ENCODE measurements around the gene ABCG8.

Gene ABCG8

GRCh38 chr2:43845181-43845580 is 6.4 kb downstream of the ABCG8 start:
- H3K4me3 ChIP-seq (ENCODE audit: low read depth, low read length) = no peak overlapping the region
- TF ChIP-seq CTCF (IDR thresholded peaks at IDR 0.05; ENCODE audit: borderline replicate concordance, insufficient read depth, low read depth, low read length) = no peak

- no peak overlapping the region for H3K4me3 ChIP-seq (ENCODE audit: low read depth, low read length)
- no peak for TF ChIP-seq CTCF (IDR thresholded peaks at IDR 0.05; ENCODE audit: borderline replicate concordance, insufficient read depth, low read depth, low read length)
Measured at GRCh38 chr2:43846140-43846793, 7.5 kb downstream of the ABCG8 start.

GRCh38 chr2:43848214-43848613 is 9.4 kb downstream of the ABCG8 start:
- no peak overlapping the region for H3K4me3 ChIP-seq (ENCODE audit: low read depth, low read length)
- no peak for TF ChIP-seq CTCF (IDR thresholded peaks at IDR 0.05; ENCODE audit: borderline replicate concordance, insufficient read depth, low read depth, low read length)

GRCh38 chr2:43851011-43851980 is 12.5 kb downstream of the ABCG8 start:
- H3K4me3 ChIP-seq (ENCODE audit: low read depth, low read length) = no peak overlapping the region
- TF ChIP-seq CTCF (IDR thresholded peaks at IDR 0.05; ENCODE audit: borderline replicate concordance, insufficient read depth, low read depth, low read length) = no peak

GRCh38 chr2:43852196-43852730 is 13.5 kb downstream of the ABCG8 start:
- TF ChIP-seq CTCF (IDR thresholded peaks at IDR 0.05; ENCODE audit: borderline replicate concordance, insufficient read depth, low read depth, low read length) = no peak
- H3K4me3 ChIP-seq (ENCODE audit: low read depth, low read length) = no peak overlapping the region

- H3K4me3 ChIP-seq (ENCODE audit: low read depth, low read length) = no peak overlapping the region
- no peak for TF ChIP-seq CTCF (IDR thresholded peaks at IDR 0.05; ENCODE audit: borderline replicate concordance, insufficient read depth, low read depth, low read length)
Measured at GRCh38 chr2:43853141-43854081, 14.6 kb downstream of the ABCG8 start.

Measured in GM12875 (cell line).